Loucy (cell line): ENCODE data around the gene CCDC178.

Experiments
- EZH2phosphoT487 ChIP-seq: fragments of 200-600 bp; IDR thresholded peaks from 2 replicates; pipeline ENCODE4 v1.6.1; 2018; ENCODE audit warnings: antibody characterized with exemption, mild to moderate bottlenecking, moderate library complexity, borderline replicate concordance
- TF ChIP-seq, protein P1 (sequence below): fragments of 200-600 bp; sonication (generic); conservative IDR thresholded peaks from 2 replicates; pipeline ENCODE4 v1.5.1; 2014; ENCODE audit warnings: mild to moderate bottlenecking, antibody characterized with exemption, low read length

DNA sequence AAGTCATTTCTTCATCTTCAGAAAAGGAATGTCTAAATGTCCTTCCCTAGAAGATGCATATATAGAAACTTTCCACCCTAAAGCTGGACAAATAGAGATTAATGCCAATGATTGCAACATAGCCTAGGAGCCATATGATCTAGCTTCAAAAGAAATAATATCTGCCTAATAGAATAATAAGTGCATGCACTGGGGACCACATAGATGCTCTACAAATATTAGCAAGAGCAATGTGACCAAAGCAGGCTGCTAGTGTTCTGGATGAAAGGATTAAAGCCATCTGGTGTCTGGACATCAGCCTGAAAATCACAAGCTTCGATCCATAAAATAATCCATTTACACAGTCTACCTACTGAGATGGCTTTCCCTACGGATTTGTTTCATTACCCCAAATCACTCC is 387.6 kb downstream of the CCDC178 start:
- TF ChIP-seq, protein P1, sequence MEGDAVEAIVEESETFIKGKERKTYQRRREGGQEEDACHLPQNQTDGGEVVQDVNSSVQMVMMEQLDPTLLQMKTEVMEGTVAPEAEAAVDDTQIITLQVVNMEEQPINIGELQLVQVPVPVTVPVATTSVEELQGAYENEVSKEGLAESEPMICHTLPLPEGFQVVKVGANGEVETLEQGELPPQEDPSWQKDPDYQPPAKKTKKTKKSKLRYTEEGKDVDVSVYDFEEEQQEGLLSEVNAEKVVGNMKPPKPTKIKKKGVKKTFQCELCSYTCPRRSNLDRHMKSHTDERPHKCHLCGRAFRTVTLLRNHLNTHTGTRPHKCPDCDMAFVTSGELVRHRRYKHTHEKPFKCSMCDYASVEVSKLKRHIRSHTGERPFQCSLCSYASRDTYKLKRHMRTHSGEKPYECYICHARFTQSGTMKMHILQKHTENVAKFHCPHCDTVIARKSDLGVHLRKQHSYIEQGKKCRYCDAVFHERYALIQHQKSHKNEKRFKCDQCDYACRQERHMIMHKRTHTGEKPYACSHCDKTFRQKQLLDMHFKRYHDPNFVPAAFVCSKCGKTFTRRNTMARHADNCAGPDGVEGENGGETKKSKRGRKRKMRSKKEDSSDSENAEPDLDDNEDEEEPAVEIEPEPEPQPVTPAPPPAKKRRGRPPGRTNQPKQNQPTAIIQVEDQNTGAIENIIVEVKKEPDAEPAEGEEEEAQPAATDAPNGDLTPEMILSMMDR, result no peak
- no peak for TF ChIP-seq EZH2phosphoT487
